Rectal smooth muscle tissue (tissue), 1 donor: ENCODE results near the gene NOTO.

Experiments used
- H3K27ac ChIP-seq: one replicate; pipeline ENCODE4 v1.7.0; 2013; ENCODE audit warnings: low read depth, low read length, inconsistent platforms
- H3K27me3 ChIP-seq: one replicate; pipeline ENCODE4 v1.7.0; 2013; ENCODE audit warnings: low read length; ENCODE audit not compliant: control insufficient read depth, insufficient read depth
- H3K36me3 ChIP-seq: one replicate; pipeline ENCODE4 v1.7.0; 2013; ENCODE audit warnings: low read length; ENCODE audit not compliant: control insufficient read depth, insufficient read depth
- H3K4me1 ChIP-seq: one replicate; pipeline ENCODE4 v1.7.0; 2013; ENCODE audit warnings: low read length; ENCODE audit not compliant: control insufficient read depth, insufficient read depth
- H3K4me3 ChIP-seq: one replicate; pipeline ENCODE4 v1.7.0; 2013; ENCODE audit warnings: low read length
- H3K9ac ChIP-seq: one replicate; pipeline ENCODE4 v1.7.0; 2013; ENCODE audit warnings: low read length

The NOTO gene

GRCh38 chr2:73246850-73247249 is 44.5 kb downstream of the NOTO start:
- Histone ChIP-seq H3K9ac (no peak overlapping the region), H3K4me3 (no peak overlapping the region), H3K36me3 (peaks cover 59% of the 10 kb centered on the region), H3K4me1 (no peaks in the 10 kb centered on the region), H3K27ac (no peak overlapping the region), H3K27me3 (no peaks in the 10 kb centered on the region)

- Histone ChIP-seq H3K27ac (no peak overlapping the region), H3K36me3 (peaks cover 58% of the 10 kb centered on the region), H3K9ac (no peak overlapping the region), H3K27me3 (no peaks in the 10 kb centered on the region), H3K4me3 (no peak overlapping the region), H3K4me1 (no peaks in the 10 kb centered on the region)
Observed at GRCh38 chr2:73249636-73250035, 47.3 kb downstream of the NOTO start.

GRCh38 chr2:73250872-73251846 is 48.8 kb downstream of the NOTO start:
- no peak overlapping the region for H3K9ac ChIP-seq
- peaks cover 52% of the 10 kb centered on the region for H3K36me3 ChIP-seq
- H3K27me3 ChIP-seq, result no peaks in the 10 kb centered on the region
- no peak overlapping the region for H3K27ac ChIP-seq
- no peaks in the 10 kb centered on the region for H3K4me1 ChIP-seq
- no peak overlapping the region for H3K4me3 ChIP-seq

- Histone ChIP-seq H3K9ac (no peak overlapping the region), H3K4me1 (no peaks in the 10 kb centered on the region), H3K4me3 (no peak overlapping the region), H3K27me3 (no peaks in the 10 kb centered on the region), H3K36me3 (peaks cover 45% of the 10 kb centered on the region), H3K27ac (no peak overlapping the region)
Observed at GRCh38 chr2:73252238-73253027, 50.1 kb downstream of the NOTO start.

GRCh38 chr2:73253400-73253799 is 51.0 kb downstream of the NOTO start:
- Histone ChIP-seq H3K4me1 (no peaks in the 10 kb centered on the region), H3K36me3 (peaks cover 37% of the 10 kb centered on the region), H3K27me3 (no peaks in the 10 kb centered on the region), H3K4me3 (no peak overlapping the region), H3K27ac (no peak overlapping the region), H3K9ac (no peak overlapping the region)

GRCh38 chr2:73253901-73254300 is 51.5 kb downstream of the NOTO start:
- Histone ChIP-seq H3K36me3 (peaks cover 33% of the 10 kb centered on the region), H3K4me1 (no peaks in the 10 kb centered on the region), H3K9ac (no peak overlapping the region), H3K4me3 (no peak overlapping the region), H3K27ac (no peak overlapping the region), H3K27me3 (no peaks in the 10 kb centered on the region)

- Histone ChIP-seq H3K4me1 (no peaks in the 10 kb centered on the region), H3K27me3 (no peaks in the 10 kb centered on the region), H3K27ac (no peak overlapping the region), H3K9ac (no peak overlapping the region), H3K4me3 (no peak overlapping the region), H3K36me3 (peaks cover 28% of the 10 kb centered on the region)
Observed at GRCh38 chr2:73254343-73255006, 52.1 kb downstream of the NOTO start.

- H3K27ac ChIP-seq, result no peak overlapping the region
- H3K9ac ChIP-seq, result no peak overlapping the region
- no peaks in the 10 kb centered on the region for H3K27me3 ChIP-seq
- no peak overlapping the region for H3K4me3 ChIP-seq
- peaks cover 21% of the 10 kb centered on the region for H3K36me3 ChIP-seq
- H3K4me1 ChIP-seq, result no peaks in the 10 kb centered on the region
Observed at GRCh38 chr2:73255007-73255644, 52.8 kb downstream of the NOTO start.

GRCh38 chr2:73255907-73256617 is 53.7 kb downstream of the NOTO start:
- no peak overlapping the region for H3K9ac ChIP-seq
- peaks cover 12% of the 10 kb centered on the region for H3K36me3 ChIP-seq

GRCh38 chr2:73256618-73256922 is 54.2 kb downstream of the NOTO start:
- no peaks in the 10 kb centered on the region for H3K4me1 ChIP-seq
- no peak overlapping the region for H3K9ac ChIP-seq
- no peaks in the 10 kb centered on the region for H3K27me3 ChIP-seq
- H3K36me3 ChIP-seq, result peaks cover 10% of the 10 kb centered on the region
- no peak overlapping the region for H3K27ac ChIP-seq
- no peak overlapping the region for H3K4me3 ChIP-seq

More at GRCh38 chr2:73255907-73256617, 53.7 kb downstream of the NOTO start:
- Histone ChIP-seq H3K4me1 (no peaks in the 10 kb centered on the region), H3K27ac (no peak overlapping the region), H3K4me3 (no peak overlapping the region), H3K27me3 (no peaks in the 10 kb centered on the region)

- H3K4me3 ChIP-seq, result no peak overlapping the region
- H3K4me1 ChIP-seq, result no peaks in the 10 kb centered on the region
- H3K36me3 ChIP-seq, result peaks cover 10% of the 10 kb centered on the region
- H3K9ac ChIP-seq, result no peak overlapping the region
- H3K27ac ChIP-seq, result no peak overlapping the region
- no peaks in the 10 kb centered on the region for H3K27me3 ChIP-seq
Observed at GRCh38 chr2:73257021-73257420, 54.6 kb downstream of the NOTO start.
